Heart left ventricle (tissue), 13 donors: ENCODE measurements around the gene A3GALT2.

Experiments used
- POLR2A ChIP-seq, 2 donors: fragments of 450-650 bp; IDR thresholded peaks; one replicate each; pipeline ENCODE4 v1.6.1; 2017; ENCODE audit warnings: antibody characterized with exemption in 2 of 2, mild to moderate bottlenecking in 2 of 2, moderate library complexity in 2 of 2
- TF ChIP-seq, protein P1 (sequence below), 12 donors: fragments of 200-600 bp; sonication (generic) in 4 of 12; IDR thresholded peaks; one replicate each; pipeline versions ENCODE4 v1.5.0 to v1.8.0; 2018 to 2022; ENCODE audit warnings: antibody characterized with exemption in 12 of 12, mild to moderate bottlenecking in 5 of 12
- donor health status: ischemic (EF 13 %, LVEDD 7.1; RV severe dilation, severe dysfunction).
- donor health status: DM: no; HTN: yes; CAD: no.
- donor health status: DM: no; HTN: no; CAD: no.
- donor health status: ischemic (EF 25% LVEDD 6.9; RV normal size, moderate dysfunction).
- donor health status: ischemic (EF 25% LVEDD 5.7; RV mildly dilated, moderate dysfunction).
- donor health status: ischemic (EF 35%, LVEDD 5.7; RV mildly dilated, moderate dysfunction).
- donor health status: nonischemic (EF 11% LVEDD 7.7; RV severe dilation, severe dysfunction).
- donor health status: DM: yes; HTN: yes; CAD: no.
- donor health status: PGD.
- donor health status: ischemic (EF 29% LVEDD 5.4; RV normal size, mild dysfunction).
- donor health status: nonischemic (EF 23%, LVEDD 6.1; RV moderate dilation, normal function).

DNA sequence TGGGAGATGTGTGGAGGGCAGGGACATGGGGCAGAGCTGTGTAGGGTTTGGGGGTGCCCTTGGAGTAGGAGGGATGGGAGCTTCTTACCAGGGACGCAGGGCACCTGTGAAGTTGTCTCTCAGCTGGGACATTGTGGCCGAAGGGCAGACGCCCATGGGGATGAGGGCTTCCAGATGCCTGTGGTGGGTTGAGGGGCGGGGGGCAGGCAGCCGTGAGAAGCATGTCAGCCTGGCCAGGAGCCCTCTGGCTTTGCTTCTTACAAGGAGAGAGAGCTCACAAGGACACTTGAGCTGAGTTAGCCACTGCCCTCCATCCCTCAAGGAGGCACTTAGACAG, 8.5 kb downstream of the A3GALT2 start:
- TF ChIP-seq, protein P1, sequence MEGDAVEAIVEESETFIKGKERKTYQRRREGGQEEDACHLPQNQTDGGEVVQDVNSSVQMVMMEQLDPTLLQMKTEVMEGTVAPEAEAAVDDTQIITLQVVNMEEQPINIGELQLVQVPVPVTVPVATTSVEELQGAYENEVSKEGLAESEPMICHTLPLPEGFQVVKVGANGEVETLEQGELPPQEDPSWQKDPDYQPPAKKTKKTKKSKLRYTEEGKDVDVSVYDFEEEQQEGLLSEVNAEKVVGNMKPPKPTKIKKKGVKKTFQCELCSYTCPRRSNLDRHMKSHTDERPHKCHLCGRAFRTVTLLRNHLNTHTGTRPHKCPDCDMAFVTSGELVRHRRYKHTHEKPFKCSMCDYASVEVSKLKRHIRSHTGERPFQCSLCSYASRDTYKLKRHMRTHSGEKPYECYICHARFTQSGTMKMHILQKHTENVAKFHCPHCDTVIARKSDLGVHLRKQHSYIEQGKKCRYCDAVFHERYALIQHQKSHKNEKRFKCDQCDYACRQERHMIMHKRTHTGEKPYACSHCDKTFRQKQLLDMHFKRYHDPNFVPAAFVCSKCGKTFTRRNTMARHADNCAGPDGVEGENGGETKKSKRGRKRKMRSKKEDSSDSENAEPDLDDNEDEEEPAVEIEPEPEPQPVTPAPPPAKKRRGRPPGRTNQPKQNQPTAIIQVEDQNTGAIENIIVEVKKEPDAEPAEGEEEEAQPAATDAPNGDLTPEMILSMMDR (IDR thresholded peaks at IDR 0.05) = no peak
- TF ChIP-seq POLR2A (IDR thresholded peaks at IDR 0.05) = no peak
